ENCODE results near the gene KAT6B.

KAT6B gene

DNA sequence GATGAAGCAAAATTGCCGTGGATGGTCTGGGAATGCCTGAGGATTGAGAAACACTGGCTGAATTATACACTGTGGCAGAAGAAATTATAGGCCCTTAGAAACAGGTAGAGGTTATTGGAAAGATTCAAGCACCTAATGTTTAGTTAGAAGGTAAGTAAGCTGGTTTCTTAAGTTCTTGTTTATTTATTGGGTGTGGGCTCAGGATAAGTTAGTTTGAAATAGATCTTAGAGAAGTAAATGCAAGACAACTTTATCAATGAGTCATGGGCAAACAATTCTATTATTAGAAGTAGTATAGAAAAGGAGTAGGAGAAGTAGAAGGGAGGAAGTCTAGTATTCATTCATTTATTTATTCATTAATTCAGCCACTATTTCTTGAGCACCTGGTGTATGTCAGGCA lies 96.5 kb downstream of the KAT6B start:
- no peak for DNase-seq (ENCODE audit: low spot score)

GRCh38 chr10:74923556-74923955 lies 97.2 kb downstream of the KAT6B start:
- no peak for DNase-seq (ENCODE audit: low spot score)

GRCh38 chr10:74924251-74924963 lies 98.0 kb downstream of the KAT6B start:
- DNase-seq (ENCODE audit: low spot score), result no peak

GRCh38 chr10:74925291-74925690 lies 98.9 kb downstream of the KAT6B start:
- no peak for DNase-seq (ENCODE audit: low spot score)

- DNase-seq (ENCODE audit: low spot score), result no peak
Observed at GRCh38 chr10:74925708-74926107, 99.3 kb downstream of the KAT6B start.

DNA sequence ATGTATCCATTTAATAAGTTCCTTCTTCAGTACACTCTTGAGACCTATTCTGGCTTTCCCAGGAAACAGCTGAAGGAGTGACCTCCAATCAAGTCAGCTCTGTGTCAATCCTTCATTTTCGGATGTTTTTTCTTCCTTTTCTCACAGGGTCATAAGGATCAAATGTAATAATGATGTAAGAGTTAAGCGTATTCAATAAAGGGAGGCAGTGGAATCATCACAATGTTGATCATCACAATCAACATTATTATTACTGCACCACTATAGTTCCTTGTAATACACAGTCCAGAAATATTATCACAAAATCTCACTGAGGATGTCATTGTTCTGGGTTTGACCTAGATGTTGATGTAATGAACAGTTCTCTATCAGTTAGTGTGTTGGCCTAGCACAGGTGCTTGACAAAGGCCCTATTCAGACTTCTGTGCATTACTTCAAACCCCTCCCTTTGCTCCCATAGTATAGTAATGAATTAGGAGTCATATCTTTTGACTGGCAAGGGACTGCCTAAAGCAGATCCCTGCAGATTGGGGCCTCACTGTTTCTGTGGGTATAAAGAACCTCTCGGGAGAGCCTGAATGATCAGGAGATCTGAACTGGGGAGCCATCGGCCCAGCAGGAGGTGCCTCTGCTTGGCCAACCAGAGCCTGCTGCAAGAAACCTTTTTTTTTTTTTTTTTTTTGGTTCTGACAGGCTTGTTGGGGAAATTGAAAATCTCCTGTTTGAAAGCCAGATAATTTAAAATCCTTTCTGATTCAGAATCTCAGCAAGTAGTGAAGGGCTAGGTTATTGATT lies 100.6 kb downstream of the KAT6B start:
- DNase-seq (ENCODE audit: low spot score), result no peak

- no peak for DNase-seq (ENCODE audit: low spot score)
Observed at GRCh38 chr10:74927701-74928100, 101.3 kb downstream of the KAT6B start.

GRCh38 chr10:74928742-74929191 lies 102.4 kb downstream of the KAT6B start:
- no peak for DNase-seq (ENCODE audit: low spot score)

GRCh38 chr10:74929197-74929596 lies 102.8 kb downstream of the KAT6B start:
- DNase-seq (ENCODE audit: low spot score), result no peak

- no peak for DNase-seq (ENCODE audit: low spot score)
Observed at GRCh38 chr10:74930965-74931364, 104.6 kb downstream of the KAT6B start.

DNA sequence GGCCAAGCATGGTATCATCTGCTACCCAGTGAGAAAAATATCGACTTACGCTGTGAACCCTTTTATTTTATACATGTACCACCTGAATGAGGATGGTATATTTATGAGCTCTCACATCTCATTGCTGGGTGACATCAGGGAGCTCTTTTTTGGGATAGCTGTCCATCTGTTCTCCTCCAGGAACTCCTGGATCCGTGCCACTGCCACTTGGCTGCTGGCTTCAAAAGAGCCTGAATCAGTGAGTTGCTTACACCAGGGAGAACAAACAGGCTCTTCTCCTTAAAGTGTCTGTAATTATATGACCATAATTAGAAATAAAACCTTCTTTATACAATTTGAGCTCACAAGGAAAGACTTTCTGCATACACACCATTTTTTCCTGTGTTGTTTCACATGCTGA lies 106.2 kb downstream of the KAT6B start:
- DNase-seq (ENCODE audit: low spot score), result no peak

DNA sequence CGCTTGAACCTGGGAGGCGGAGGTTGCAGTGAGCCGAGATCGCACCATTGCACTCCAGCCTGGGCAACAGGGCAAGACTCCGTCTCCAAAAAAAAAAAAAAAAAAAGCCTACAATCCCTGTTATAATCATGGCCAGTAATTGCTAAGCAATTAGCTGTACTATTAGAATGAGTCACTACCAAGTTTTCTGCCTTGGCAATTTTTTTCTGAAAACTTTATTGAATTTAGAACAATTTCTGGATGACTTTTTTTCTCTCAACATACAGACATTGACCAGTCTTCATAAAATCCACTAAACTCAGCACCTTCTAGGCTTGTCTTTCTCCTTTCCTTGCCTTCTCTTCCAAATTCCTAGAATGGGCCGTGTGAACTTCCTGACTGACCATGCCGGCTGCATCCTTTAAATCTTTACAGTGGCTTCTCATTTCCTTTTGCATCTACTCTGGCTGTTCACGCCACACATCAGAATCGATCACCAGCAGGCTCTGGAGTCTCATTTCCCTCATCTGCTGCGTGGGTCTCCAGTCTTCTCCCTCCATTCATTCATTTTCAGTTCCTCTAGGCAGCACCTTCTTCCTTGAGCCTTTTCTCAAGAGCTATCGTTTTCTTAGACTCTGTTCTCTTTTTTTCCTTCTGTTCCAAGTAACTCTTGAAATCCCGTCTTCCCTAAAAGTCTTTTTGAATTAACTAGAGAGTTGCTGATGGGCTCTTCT lies 107.9 kb downstream of the KAT6B start:
- DNase-seq (ENCODE audit: low spot score), result no peak

GRCh38 chr10:74936577-74937265 lies 110.3 kb downstream of the KAT6B start:
- no peak for DNase-seq (ENCODE audit: low spot score)

- DNase-seq (ENCODE audit: low spot score), result no peak
Observed at GRCh38 chr10:74937266-74937856, 111.0 kb downstream of the KAT6B start.

- DNase-seq (ENCODE audit: low spot score), result no peak
Observed at GRCh38 chr10:74944205-74944604, 117.8 kb downstream of the KAT6B start.

DNA sequence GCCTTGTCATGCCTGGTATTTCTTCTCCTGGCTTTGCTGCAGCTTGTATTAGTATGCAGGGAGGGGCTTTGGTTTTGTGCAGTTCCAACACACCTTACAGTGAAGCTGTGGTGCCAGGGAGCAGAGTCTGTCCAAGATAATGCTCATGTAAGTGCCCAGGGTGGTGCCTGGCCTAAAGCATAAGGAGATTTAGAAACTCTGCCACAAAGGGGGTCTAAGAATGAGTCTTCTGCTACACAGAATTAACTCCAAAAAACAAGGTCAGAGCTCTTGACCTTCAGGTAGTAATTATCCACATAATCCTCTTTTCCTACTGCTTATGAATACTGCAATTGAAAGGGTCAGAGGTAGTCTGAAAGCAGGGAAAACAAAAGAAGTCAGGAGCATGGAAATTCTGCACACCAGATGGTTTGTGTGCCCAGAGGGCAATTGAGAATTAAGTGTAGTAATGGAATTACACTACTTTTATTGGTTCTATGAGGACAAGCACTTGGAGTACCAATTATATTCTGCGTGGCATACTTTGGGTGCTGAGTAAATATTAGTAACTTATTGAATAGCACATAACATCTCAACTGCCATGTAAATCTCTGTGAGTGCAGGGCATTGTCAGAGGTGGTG lies 121.5 kb downstream of the KAT6B start:
- no peak for DNase-seq (ENCODE audit: low spot score)

GRCh38 chr10:74949034-74949832 lies 122.8 kb downstream of the KAT6B start:
- DNase-seq (ENCODE audit: low spot score), result no peak

GRCh38 chr10:74949843-74950765 lies 123.7 kb downstream of the KAT6B start:
- no peak for DNase-seq (ENCODE audit: low spot score)

- DNase-seq (ENCODE audit: low spot score), result no peak
Observed at GRCh38 chr10:74953214-74953613, 126.8 kb downstream of the KAT6B start.
